Measurements from ENCODE around the gene ZDHHC11B.

Gene ZDHHC11B

GRCh38 chr5:671459-672328, 112.8 kb downstream of the ZDHHC11B start:
- DNase-seq: peak; percentile 82

DNA sequence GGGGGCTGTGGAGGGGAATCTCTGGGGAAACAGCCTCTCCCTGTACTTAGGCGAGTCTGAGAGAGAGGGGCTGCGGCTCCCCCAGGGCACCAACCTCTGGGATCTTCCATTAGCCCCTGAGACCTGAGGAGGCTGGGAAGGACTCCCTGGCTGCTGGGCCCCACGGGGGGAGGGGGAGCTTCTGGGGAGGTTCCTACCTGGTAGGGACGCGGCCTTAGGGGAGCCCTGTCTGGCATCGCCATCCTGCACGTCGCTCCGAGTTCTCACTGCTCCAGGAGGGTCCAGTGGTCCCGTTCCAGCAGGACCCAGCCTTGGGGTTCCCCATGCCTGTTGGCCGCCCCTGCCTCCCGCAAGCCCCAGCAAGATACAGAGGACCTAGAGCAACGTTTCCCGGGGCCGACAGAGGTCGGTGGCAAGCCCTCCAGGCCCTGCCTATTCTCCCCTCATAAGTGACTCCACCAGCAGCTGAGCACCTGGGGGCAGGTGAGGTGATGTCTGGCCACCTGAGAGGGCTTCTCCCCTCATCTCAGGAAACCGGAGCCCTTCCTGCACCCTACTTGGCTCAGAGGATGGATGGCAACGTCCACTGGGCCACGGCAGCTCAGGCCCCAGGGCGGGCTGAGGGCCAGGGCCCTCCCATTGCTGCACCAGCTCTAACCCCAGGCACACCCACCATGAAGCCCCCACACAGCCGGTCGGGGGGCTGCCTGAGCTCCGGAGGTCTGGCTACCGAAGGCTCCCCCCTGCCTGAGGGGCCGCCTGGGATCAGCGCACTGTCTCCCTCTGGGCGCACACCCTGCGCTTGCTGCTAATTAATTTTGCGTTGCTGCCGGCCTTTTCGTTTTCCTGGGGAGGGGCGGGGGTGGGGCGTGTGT, 113.9 kb downstream of the ZDHHC11B start:
- no peak for DNase-seq

- no peak for DNase-seq
These were observed 114.6 kb downstream of the ZDHHC11B start for GRCh38 chr5:669842-670395.

DNA sequence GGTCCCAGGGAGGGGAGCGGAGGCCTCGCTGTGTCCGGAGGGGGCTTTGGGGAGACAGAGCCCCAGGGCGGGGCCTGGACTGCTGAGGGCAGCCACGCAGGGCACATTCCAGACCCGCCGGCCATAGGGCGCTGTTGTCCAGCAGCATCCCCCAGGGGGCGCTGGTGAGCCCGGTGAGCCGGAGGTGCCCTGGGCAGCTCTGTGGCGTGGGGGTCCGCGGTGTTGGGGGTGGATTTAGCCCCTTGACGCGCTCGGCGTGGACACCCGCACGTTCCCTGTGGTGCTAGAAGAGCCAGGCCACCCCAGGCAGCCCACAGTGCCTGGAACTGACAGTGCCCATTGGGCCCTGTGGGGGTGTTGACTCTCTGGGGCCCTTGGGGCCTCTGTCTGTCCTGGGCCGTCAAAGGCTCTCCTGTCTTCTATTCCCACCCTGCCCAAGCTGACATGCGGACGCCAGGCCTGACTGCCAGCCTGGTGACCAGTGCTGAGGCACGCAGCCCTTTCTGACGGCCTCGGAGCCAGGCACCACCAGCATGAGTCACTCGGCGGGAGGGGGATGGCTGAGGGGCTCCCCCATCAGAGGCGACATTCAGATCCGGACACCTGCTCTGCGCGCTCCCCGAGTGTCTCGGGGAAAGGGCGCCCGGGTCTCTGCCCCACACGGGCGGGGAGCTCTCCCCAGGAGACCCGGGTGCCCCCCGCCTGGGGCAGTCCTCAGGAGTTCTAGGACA, 115.3 kb downstream of the ZDHHC11B start:
- DNase-seq: no peak

GRCh38 chr5:668283-668995, 116.1 kb downstream of the ZDHHC11B start:
- DNase-seq: no peak

DNA sequence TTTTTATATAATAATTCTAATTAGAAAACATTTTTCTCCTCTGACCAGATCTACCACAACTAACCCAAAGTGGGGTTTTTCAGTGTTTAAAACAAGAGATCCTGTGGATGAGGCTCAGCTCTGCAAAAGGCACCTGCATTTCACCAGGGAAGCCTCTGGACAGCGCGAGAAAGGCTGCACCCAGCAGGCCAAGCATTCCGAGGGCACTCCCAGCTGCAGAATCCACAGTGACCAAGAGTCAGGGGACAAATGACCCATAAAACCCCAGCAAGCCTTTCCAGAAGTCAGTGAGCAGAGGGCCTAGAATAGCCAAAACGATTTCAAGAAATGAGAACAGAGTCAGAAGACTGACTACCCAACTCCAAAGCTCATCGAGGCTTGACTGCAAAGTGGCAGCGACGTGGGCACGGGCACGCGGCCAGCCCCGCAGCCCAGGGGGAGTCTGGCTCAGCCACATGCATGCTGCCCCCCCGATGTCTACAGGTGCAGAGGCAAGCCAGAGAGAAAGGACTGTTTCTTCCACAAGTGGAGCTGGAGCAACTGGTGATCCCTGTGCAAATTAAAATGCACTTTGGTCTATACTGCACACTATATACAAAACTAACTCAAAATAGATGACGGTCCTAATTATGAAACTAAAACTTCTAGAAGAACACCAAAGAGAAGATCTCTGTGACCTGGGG, 117.6 kb downstream of the ZDHHC11B start:
- DNase-seq: no peak

DNA sequence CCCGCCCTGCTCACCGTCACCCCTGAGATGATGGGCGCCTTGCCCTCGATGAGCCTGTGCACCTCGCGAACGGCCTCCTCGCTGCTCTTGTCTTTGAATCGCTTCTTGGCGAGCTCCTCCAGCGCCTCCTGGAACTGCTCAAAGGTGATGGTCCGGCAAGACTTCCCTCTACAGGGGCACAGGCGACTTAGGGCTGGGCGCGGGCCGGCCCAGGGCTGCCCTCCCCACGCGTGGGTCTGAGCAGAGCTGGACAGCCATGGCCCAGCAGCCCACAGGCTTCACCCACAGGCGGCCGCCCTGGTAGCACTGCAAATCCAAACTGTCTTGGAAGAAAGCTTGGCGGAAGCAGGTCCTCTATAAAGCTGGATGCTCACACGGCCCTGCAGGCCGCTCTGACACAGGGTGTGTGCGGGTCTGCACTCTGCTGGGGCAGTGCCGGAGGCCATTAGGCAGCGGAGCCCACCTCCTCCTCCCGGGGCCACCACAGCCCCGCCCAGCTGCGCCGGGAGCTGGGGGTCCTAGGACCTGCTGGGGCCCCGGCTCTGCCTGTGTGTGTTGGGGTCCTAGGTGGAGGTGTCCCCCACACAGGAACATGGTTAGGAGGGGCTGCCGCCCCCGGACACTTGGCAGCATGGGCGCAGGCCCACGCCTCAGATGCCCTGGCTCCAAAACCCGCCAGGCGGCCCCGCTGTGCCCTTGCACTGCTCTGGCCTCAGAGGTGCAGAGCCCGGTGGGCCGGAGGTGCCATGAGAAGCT, 118.4 kb downstream of the ZDHHC11B start:
- DNase-seq: no peak

- DNase-seq: no peak
These were observed 119.0 kb downstream of the ZDHHC11B start for GRCh38 chr5:665541-665955.

GRCh38 chr5:664994-665360, 119.6 kb downstream of the ZDHHC11B start:
- DNase-seq: no peak

GRCh38 chr5:664343-664993, 120.1 kb downstream of the ZDHHC11B start:
- DNase-seq: no peak

DNA sequence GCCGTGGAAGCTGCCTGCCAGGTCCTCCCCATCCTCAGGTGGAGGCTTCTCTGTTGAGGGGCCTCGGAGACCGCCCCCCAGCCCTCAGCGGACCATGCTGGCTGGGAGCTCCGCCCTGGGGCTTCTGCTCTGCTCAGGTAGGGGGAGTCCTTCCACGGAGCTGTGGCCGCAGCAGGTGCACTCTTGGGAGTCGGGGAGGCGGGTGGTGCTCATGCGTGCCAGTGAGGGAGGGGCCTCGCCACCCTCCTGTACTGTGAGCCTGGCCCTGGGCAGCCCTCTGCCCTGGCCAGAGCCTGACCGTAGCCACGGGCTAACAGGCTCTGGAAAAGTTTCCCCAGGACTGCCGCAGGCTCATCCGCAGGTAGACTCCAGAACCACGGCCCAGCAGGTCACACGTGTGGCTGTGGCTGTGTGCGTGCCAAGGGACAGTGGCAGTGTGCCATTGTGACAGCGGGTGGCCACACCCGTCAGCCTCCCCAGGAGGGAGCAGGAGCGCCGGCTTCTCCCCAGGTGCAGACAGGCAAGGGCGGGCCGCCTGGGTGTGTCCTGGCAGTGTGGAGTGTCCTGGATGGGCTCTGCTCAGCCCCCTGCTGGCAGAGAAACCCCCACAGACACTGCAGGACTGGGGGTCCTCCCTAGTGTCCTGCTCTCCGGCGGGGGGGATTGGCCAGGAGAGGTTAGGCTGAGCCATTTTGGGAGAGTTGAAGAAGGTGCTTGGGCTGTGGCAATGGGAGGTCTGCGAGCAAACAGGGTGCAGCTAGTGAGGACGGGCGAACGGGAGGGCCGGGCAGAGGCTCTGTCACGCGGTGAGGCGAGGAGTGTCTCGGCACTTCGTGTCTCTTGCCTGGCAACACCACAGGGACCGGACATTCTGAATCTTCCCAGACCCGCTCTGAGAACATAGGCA, 120.8 kb downstream of the ZDHHC11B start:
- DNase-seq: no peak

DNA sequence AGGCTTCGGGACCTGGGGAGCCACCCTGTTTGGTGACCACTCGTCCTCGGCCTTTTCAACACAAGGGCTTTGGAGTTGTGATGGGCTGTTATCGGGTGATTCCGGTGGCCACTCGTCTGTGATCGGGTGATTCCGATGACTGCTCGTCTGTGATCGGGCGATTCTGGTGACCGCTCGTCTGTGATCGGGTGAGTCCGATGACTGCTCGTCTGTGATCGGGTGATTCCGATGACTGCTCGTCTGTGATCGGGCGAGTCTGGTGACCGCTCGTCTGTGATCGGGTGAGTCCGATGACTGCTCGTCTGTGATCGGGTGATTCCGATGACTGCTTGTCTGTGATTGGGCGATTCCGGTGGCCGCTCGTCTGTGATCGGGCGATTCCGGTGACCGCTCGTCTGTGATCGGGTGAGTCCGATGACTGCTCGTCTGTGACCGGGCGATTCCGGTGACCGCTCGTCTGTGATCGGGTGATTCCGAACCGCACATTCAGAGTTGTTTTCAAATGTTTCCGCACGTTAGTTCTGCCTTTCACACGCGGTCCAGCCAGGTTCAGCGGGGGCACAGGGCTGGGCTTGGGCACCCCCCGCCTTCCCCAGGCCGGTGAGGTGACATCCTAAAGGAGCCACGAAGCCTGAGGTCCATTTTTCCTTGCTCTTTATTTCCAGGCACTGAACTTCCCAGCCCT, 121.6 kb downstream of the ZDHHC11B start:
- DNase-seq: no peak

- no peak for DNase-seq
These were observed 122.4 kb downstream of the ZDHHC11B start for GRCh38 chr5:661891-662750.

GRCh38 chr5:660491-661030, 124.0 kb downstream of the ZDHHC11B start:
- no peak for DNase-seq

Measured in right hindlimb (tissue), 1 donor.